ENCODE measurements around the gene MAEA.

Gene MAEA

GRCh38 chr4:1250527-1250812, 39.2 kb upstream of the MAEA start:
- no peak for DNase-seq

GRCh38 chr4:1250921-1251772, 38.5 kb upstream of the MAEA start:
- DNase-seq = no peak

GRCh38 chr4:1251773-1252066, 38.0 kb upstream of the MAEA start:
- DNase-seq = no peak

GRCh38 chr4:1252928-1253492, 36.7 kb upstream of the MAEA start:
- no peak for DNase-seq

- DNase-seq = peak in 1 of 2 donors; percentile 23
Observed at GRCh38 chr4:1253831-1254230, 35.9 kb upstream of the MAEA start.

GRCh38 chr4:1255151-1255550, 34.5 kb upstream of the MAEA start:
- no peak for DNase-seq

- DNase-seq = no peak
Observed at GRCh38 chr4:1255699-1256098, 34.0 kb upstream of the MAEA start.

- no peak for DNase-seq
Observed at GRCh38 chr4:1258457-1258856, 31.2 kb upstream of the MAEA start.

GRCh38 chr4:1259966-1260365, 29.7 kb upstream of the MAEA start:
- no peak for DNase-seq

- DNase-seq = no peak
Observed at GRCh38 chr4:1260418-1261106, 29.1 kb upstream of the MAEA start.

GRCh38 chr4:1261107-1261928, 28.4 kb upstream of the MAEA start:
- no peak for DNase-seq

GRCh38 chr4:1264942-1265341, 24.7 kb upstream of the MAEA start:
- no peak for DNase-seq

GRCh38 chr4:1265351-1265750, 24.3 kb upstream of the MAEA start:
- no peak for DNase-seq

- no peak for DNase-seq
Observed at GRCh38 chr4:1266881-1267763, 22.6 kb upstream of the MAEA start.

GRCh38 chr4:1269209-1269608, 20.5 kb upstream of the MAEA start:
- DNase-seq = no peak

- DNase-seq = no peak
Observed at GRCh38 chr4:1271686-1272085, 18.0 kb upstream of the MAEA start.

GRCh38 chr4:1274871-1275270, 14.8 kb upstream of the MAEA start:
- no peak for DNase-seq

- no peak for DNase-seq
Observed at GRCh38 chr4:1276984-1277383, 12.7 kb upstream of the MAEA start.

- DNase-seq = peak in 1 of 2 donors; percentile 17
Observed at GRCh38 chr4:1277667-1278665, 11.7 kb upstream of the MAEA start.

- DNase-seq = no peak
Observed at GRCh38 chr4:1279253-1279652, 10.4 kb upstream of the MAEA start.

- DNase-seq = no peak
Observed at GRCh38 chr4:1283711-1284110, 6.0 kb upstream of the MAEA start.

All from stimulated activated CD4-positive, alpha-beta T cell treated with anti-CD3 and anti-CD28 coated beads, Interleukin-2, amount 100 ng/mL, for 24 hours (primary cell).